Activated T-cell treated with anti-CD3 and anti-CD28 coated beads for 48 hours (primary cell): ENCODE results near the gene ACSL3.
"Not testable (repeated sequence)": the region's sequence is repeated elsewhere in the genome, so short reads cannot be mapped to it uniquely, and the experiment has no call there.

Source experiments
- DNase-seq: peaks from one replicate; pipeline ENCODE4 v3.0.0-alpha.2; 2020; ENCODE audit warnings: low read depth

Gene ACSL3

GRCh38 chr2:222978850-222979249 lies 118.0 kb downstream of the ACSL3 start:
- DNase-seq, result no peak

- DNase-seq, result no peak
Measured at GRCh38 chr2:222979484-222979883, 118.6 kb downstream of the ACSL3 start.

GRCh38 chr2:222982010-222982908 lies 121.4 kb downstream of the ACSL3 start:
- no peak for DNase-seq

- DNase-seq, result no peak
Measured at GRCh38 chr2:222982909-222983265, 122.1 kb downstream of the ACSL3 start.

GRCh38 chr2:222984908-222985307 lies 124.1 kb downstream of the ACSL3 start:
- no peak for DNase-seq

GRCh38 chr2:222989431-222989830 lies 128.6 kb downstream of the ACSL3 start:
- DNase-seq, result no peak

GRCh38 chr2:222990206-222990605 lies 129.4 kb downstream of the ACSL3 start:
- DNase-seq, result not testable (repeated sequence)

- no peak for DNase-seq
Measured at GRCh38 chr2:222992137-222992536, 131.3 kb downstream of the ACSL3 start.
